HepG2 (cell line): ENCODE results near the gene NGLY1. TPM values are rescaled to one million over a fixed set of nuclear protein-coding genes. Genes with fewer than 3 reads are reported as not detected.

ENCODE experiments used
- ARID3A ChIP-seq: IDR thresholded peaks from 2 replicates; pipeline ENCODE4 v1.6.1; 2012; ENCODE audit warnings: low read depth, low read length, improper control_type of control experiment
- ARNTL ChIP-seq: sonication (generic); formaldehyde crosslinking; IDR thresholded peaks from 2 replicates; pipeline ENCODE4 v1.4.0; 2020; ENCODE audit warnings: mild to moderate bottlenecking, missing genetic modification reagents
- BRCA1 ChIP-seq: sonication (generic); formaldehyde crosslinking; IDR thresholded peaks from 2 replicates; pipeline ENCODE4 v1.4.0; 2020; ENCODE audit warnings: missing genetic modification reagents
- CENPX ChIP-seq: sonication (generic); formaldehyde crosslinking; IDR thresholded peaks from 2 replicates; pipeline ENCODE4 v1.9.0; 2021; ENCODE audit warnings: mild to moderate bottlenecking, missing genetic modification reagents, moderate library complexity
- E2F5 ChIP-seq: sonication (generic); formaldehyde crosslinking; conservative IDR thresholded peaks from 2 replicates; pipeline ENCODE4 v1.4.0; 2020; ENCODE audit warnings: missing genetic modification reagents
- GFI1 ChIP-seq: sonication (generic); formaldehyde crosslinking; IDR thresholded peaks from 2 replicates; pipeline ENCODE4 v1.5.0; 2020; ENCODE audit warnings: missing genetic modification reagents, mild to moderate bottlenecking, borderline replicate concordance
- GLMP ChIP-seq: sonication (generic); formaldehyde crosslinking; IDR thresholded peaks from 2 replicates; pipeline ENCODE4 v1.9.0; 2021; ENCODE audit warnings: missing genetic modification reagents, mild to moderate bottlenecking, borderline replicate concordance
- HOXA5 ChIP-seq: sonication (generic); formaldehyde crosslinking; IDR thresholded peaks from 2 replicates; pipeline ENCODE4 v1.4.0; 2020; ENCODE audit warnings: missing genetic modification reagents
- SALL2 ChIP-seq: sonication (generic); formaldehyde crosslinking; IDR thresholded peaks from 2 replicates; pipeline ENCODE4 v1.8.1; 2023; ENCODE audit warnings: mild to moderate bottlenecking, missing genetic modification reagents, inconsistent platforms
- SMAD1 ChIP-seq: sonication (generic); formaldehyde crosslinking; IDR thresholded peaks from 2 replicates; pipeline ENCODE4 v1.4.0; 2020; ENCODE audit warnings: missing genetic modification reagents, low read depth, mild to moderate bottlenecking, borderline replicate concordance
- ZBTB14 ChIP-seq: sonication (generic); formaldehyde crosslinking; IDR thresholded peaks from 2 replicates; pipeline ENCODE4 v1.4.0; 2020; ENCODE audit warnings: missing genetic modification reagents
- ZNF276 ChIP-seq: sonication (generic); formaldehyde crosslinking; IDR thresholded peaks from 2 replicates; pipeline ENCODE4 v1.4.0; 2020; ENCODE audit warnings: mild to moderate bottlenecking, low read depth, missing genetic modification reagents
- ZNF333 ChIP-seq: sonication (generic); formaldehyde crosslinking; IDR thresholded peaks from 2 replicates; pipeline ENCODE4 v1.4.0; 2020; ENCODE audit warnings: mild to moderate bottlenecking, missing genetic modification reagents, borderline replicate concordance
- ZNF362 ChIP-seq: sonication (generic); formaldehyde crosslinking; IDR thresholded peaks from 2 replicates; pipeline ENCODE4 v1.4.0; 2020; ENCODE audit warnings: missing genetic modification reagents, mild to moderate bottlenecking, borderline replicate concordance
- ZNF552 ChIP-seq: sonication (generic); formaldehyde crosslinking; IDR thresholded peaks from 2 replicates; pipeline ENCODE4 v1.9.0; 2022; ENCODE audit warnings: missing genetic modification reagents, mild to moderate bottlenecking, borderline replicate concordance
- ZNF597 ChIP-seq: sonication (generic); formaldehyde crosslinking; IDR thresholded peaks from 2 replicates; pipeline ENCODE4 v1.5.0; 2020; ENCODE audit warnings: missing genetic modification reagents
- ZSCAN22 ChIP-seq: sonication (generic); formaldehyde crosslinking; IDR thresholded peaks from 2 replicates; pipeline ENCODE4 v1.4.0; 2020; ENCODE audit warnings: mild to moderate bottlenecking, missing genetic modification reagents
- polyA plus RNA-seq, 8 experiments: library from polyadenylated mRNA; depleted of rRNA in 3 of 8; stranded (reverse) in 7 of 8; unstranded in 1 of 8; fragments of >200 nt; fragmentation: Illumina TruSeq in 4 of 8; extraction: Trizol in 4 of 8; gene quantifications; 2 replicates each; pipeline versions ENCODE4 v1.2.1 to v1.2.3, GENCODE V29; 2011 to 2016; ENCODE audit warnings: low read depth in 4 of 8, missing spikeins in 1 of 8, mixed read lengths in 1 of 8; ENCODE audit not compliant: insufficient read depth in 1 of 8
- total RNA-seq, 5 experiments: library from RNA; depleted of rRNA; stranded (reverse); fragments of >200 nt; fragmentation: Illumina TruSeq; extraction: Trizol; gene quantifications; 2 replicates each; pipeline ENCODE4 v1.2.3, GENCODE V29; 2016; ENCODE audit warnings: low read depth in 1 of 5

NGLY1 gene
- total and polyA plus RNA-seq, 2 of the 13 experiments (the other 11 are each of a cell fraction or from before 2014, with no cell fraction given) = 28.2 to 44.5 TPM

GRCh38 chr3:25789596-25790556 lies 6.6 kb upstream of the NGLY1 start, which contains the start of gene OXSM (continued):
- TF ChIP-seq HOXA5 (peak; percentile 79), ZSCAN22 (peak; percentile 28; the same call in 1 of the 2 replicates), ZNF276 (peak; percentile 83), ZNF333 (CRISPR knock-in tag) (peak; percentile 38; the same call in 1 of the 2 replicates), SMAD1 (CRISPR knock-in tag) (peak; percentile 86; the same call in 1 of the 2 replicates), CENPX (CRISPR knock-in tag) (no peak), ARID3A (no peak), ZNF597 (CRISPR knock-in tag) (no peak), BRCA1 (CRISPR knock-in tag) (peak; percentile 86; the same call in 1 of the 2 replicates), SALL2 (CRISPR knock-in tag) (peak; percentile 91), ZNF552 (CRISPR knock-in tag) (peak; percentile 79), GLMP (CRISPR knock-in tag) (0 out of 2 replicates have a peak, but pooled peaks have one; percentile 23), ARNTL (0 out of 2 replicates have a peak, but pooled peaks have one; percentile 55), GFI1 (CRISPR knock-in tag) (peak; percentile 45; the same call in 1 of the 2 replicates), ZNF362 (CRISPR knock-in tag) (peak; percentile 45; the same call in 1 of the 2 replicates), ZBTB14 (CRISPR knock-in tag) (peak; percentile 93), E2F5 (CRISPR knock-in tag) (no peak)
